A549 (cell line): ENCODE measurements around the gene KDR. TPM values are rescaled to one million over a fixed set of nuclear protein-coding genes. Genes with fewer than 3 reads are reported as not detected.

Experiments used
- ATAC-seq, 2 experiments: fragments of 200-7000 bp in 1 of 2; fragments of >200 bp in 1 of 2; cut with Nextera tagmentation in 1 of 2; cut with Tn5 transposase in 1 of 2; 3 replicates each; pipeline versions ENCODE4 v1.8.0 to v1.9.1; 2018 to 2020; ENCODE audit warnings: mild to moderate bottlenecking in 1 of 2, moderate library complexity in 1 of 2
- CTCF ChIA-PET: fragments of 300-600 bp; sonication (Branson Sonifier 250); formaldehyde crosslinking; extraction: SDS; loops from one replicate; lab custom pipeline; 2021; ENCODE audit warnings: antibody characterized with exemption, inconsistent platforms; lab: Yijun Ruan, JAX
- POLR2A ChIA-PET: fragments of 350-600 bp; formaldehyde crosslinking; extraction: SDS; loops from one replicate; lab custom pipeline; 2021; ENCODE audit warnings: antibody characterized with exemption, inconsistent platforms; lab: Yijun Ruan, JAX
- DNase-seq, 2 experiments: peaks; one replicate each; pipeline versions ENCODE4 v3.0.0 to v3.0.0-alpha.2; 2011 to 2016; ENCODE audit warnings: low read depth in 1 of 2, low spot score in 1 of 2
- FAIRE-seq: peaks from 2 replicates; lab custom pipeline; 2011; peaks lifted over from hg19 to GRCh38; lab: Jason Lieb, UNC
- H3K27ac ChIP-seq, 2 experiments: fragments of >200 bp; sonication (Bioruptor Twin); formaldehyde crosslinking; 3 replicates each; pipeline ENCODE4 v1.5.1; 2016 to 2017
- H3K4me1 ChIP-seq: fragments of >200 bp; sonication (Bioruptor Twin); formaldehyde crosslinking; 3 replicates; pipeline ENCODE4 v1.6.1; 2016
- H3K4me2 ChIP-seq: fragments of >200 bp; sonication (Bioruptor Twin); formaldehyde crosslinking; 3 replicates; pipeline ENCODE4 v1.6.1; 2016
- H3K4me3 ChIP-seq: fragments of >200 bp; sonication (Bioruptor Twin); formaldehyde crosslinking; 3 replicates; pipeline ENCODE4 v1.5.1; 2016
- H3K9me3 ChIP-seq: fragments of >200 bp; sonication (Bioruptor Twin); formaldehyde crosslinking; 3 replicates; pipeline ENCODE4 v1.6.1; 2016
- CBX2 ChIP-seq: fragments of 200-600 bp; sonication (generic); IDR thresholded peaks from 2 replicates; pipeline ENCODE4 v1.6.1; 2016; ENCODE audit warnings: low read depth, mild to moderate bottlenecking, borderline replicate concordance
- CBX8 ChIP-seq: fragments of 200-600 bp; sonication (generic); IDR thresholded peaks from 2 replicates; pipeline ENCODE4 v1.6.1; 2016
- CEBPB ChIP-seq, 2 experiments: fragments of >200 bp in 1 of 2; sonication (Bioruptor Twin) in 1 of 2; formaldehyde crosslinking in 1 of 2; IDR thresholded peaks; 2 replicates each; pipeline ENCODE4 v1.6.1; 2012 to 2016
- EHF ChIP-seq: fragments of 250-450 bp; sonication (Bioruptor Pico); IDR thresholded peaks from 2 replicates; pipeline ENCODE4 v1.5.0; 2020; ENCODE audit warnings: mild to moderate bottlenecking
- EP300 ChIP-seq, 2 experiments: fragments of >200 bp; sonication (Bioruptor Twin); formaldehyde crosslinking; IDR thresholded peaks; 2 replicates in 1 of 2; 3 replicates in 1 of 2; pipeline ENCODE4 v1.6.1; 2016 to 2017
- HDAC2 ChIP-seq: fragments of 200-600 bp; sonication (generic); IDR thresholded peaks from 2 replicates; pipeline ENCODE4 v1.6.1; 2016
- HEYL ChIP-seq: fragments of 250-450 bp; sonication (Bioruptor Pico); IDR thresholded peaks from 2 replicates; pipeline ENCODE4 v1.8.0; 2021; ENCODE audit warnings: mild to moderate bottlenecking, moderate library complexity
- HOXB13 ChIP-seq: fragments of 250-450 bp; sonication (Bioruptor Pico); IDR thresholded peaks from 2 replicates; pipeline ENCODE4 v1.5.0; 2020; ENCODE audit warnings: low read depth, mild to moderate bottlenecking, moderate library complexity
- HOXB5 ChIP-seq: fragments of 250-450 bp; sonication (Bioruptor Pico); IDR thresholded peaks from 2 replicates; pipeline ENCODE4 v1.5.0; 2020; ENCODE audit warnings: mild to moderate bottlenecking, moderate library complexity
- JUN ChIP-seq, 2 experiments: fragments of >200 bp; sonication (Bioruptor Twin); formaldehyde crosslinking; IDR thresholded peaks; 2 replicates in 1 of 2; 3 replicates in 1 of 2; pipeline ENCODE4 v1.6.1; 2016 to 2017
- PBX3 ChIP-seq: IDR thresholded peaks from 2 replicates; pipeline ENCODE4 v1.6.1; 2012
- PHF8 ChIP-seq: fragments of 200-600 bp; sonication (generic); IDR thresholded peaks from 2 replicates; pipeline ENCODE4 v1.6.1; 2016; ENCODE audit warnings: low read depth, mild to moderate bottlenecking, antibody characterized with exemption, moderate library complexity, borderline replicate concordance
- RNF2 ChIP-seq: fragments of 200-600 bp; sonication (generic); IDR thresholded peaks from 2 replicates; pipeline ENCODE4 v1.6.1; 2016; ENCODE audit warnings: low read depth, mild to moderate bottlenecking, antibody characterized with exemption, moderate library complexity, borderline replicate concordance
- SREBF2 ChIP-seq: fragments of 450-650 bp; IDR thresholded peaks from 2 replicates; pipeline ENCODE4 v1.6.1; 2014; ENCODE audit warnings: mild to moderate bottlenecking, moderate library complexity
- TFCP2L1 ChIP-seq: fragments of 250-450 bp; sonication (Bioruptor Pico); IDR thresholded peaks from 2 replicates; pipeline ENCODE4 v1.5.0; 2021; ENCODE audit warnings: mild to moderate bottlenecking
- TP53 ChIP-seq: fragments of 250-450 bp; sonication (Bioruptor Pico); IDR thresholded peaks from 2 replicates; pipeline ENCODE4 v1.5.0; 2021; ENCODE audit warnings: mild to moderate bottlenecking, moderate library complexity
- USF2 ChIP-seq: fragments of 450-650 bp; IDR thresholded peaks from 2 replicates; pipeline ENCODE4 v1.6.1; 2014; ENCODE audit warnings: antibody characterized with exemption
- ZC3H11A ChIP-seq: fragments of 450-650 bp; IDR thresholded peaks from 2 replicates; pipeline ENCODE4 v1.6.1; 2014; ENCODE audit warnings: antibody characterized with exemption, mild to moderate bottlenecking
- WGBS: methylation state at CpG from one replicate; pipeline ENCODE4 v1.1.6; 2017; ENCODE audit errors: missing lambda C conversion rate; 5-methylcytosine and 5-hydroxymethylcytosine counted together
- polyA plus RNA-seq, 4 experiments: library from polyadenylated mRNA; depleted of rRNA in 3 of 4; stranded (reverse); fragments of >200 nt; fragmentation: RNase III in 1 of 4; extraction: RNeasy Plus Mini Kit Qiagen cat#74134 plus additional on column Dnase treatment in 1 of 4; gene quantifications; 2 replicates in 3 of 4; 3 replicates in 1 of 4; pipeline ENCODE4 v1.2.3, GENCODE V29; 2011 to 2017
- TF ChIP-seq, protein P1 (sequence below): fragments of >200 bp; sonication (Bioruptor Twin); formaldehyde crosslinking; IDR thresholded peaks from 2 replicates; pipeline ENCODE4 v1.6.1; 2016

The KDR gene
- polyA plus RNA-seq, 2 of the 4 experiments (the other 2 are of a cell fraction), result not detected

DNA sequence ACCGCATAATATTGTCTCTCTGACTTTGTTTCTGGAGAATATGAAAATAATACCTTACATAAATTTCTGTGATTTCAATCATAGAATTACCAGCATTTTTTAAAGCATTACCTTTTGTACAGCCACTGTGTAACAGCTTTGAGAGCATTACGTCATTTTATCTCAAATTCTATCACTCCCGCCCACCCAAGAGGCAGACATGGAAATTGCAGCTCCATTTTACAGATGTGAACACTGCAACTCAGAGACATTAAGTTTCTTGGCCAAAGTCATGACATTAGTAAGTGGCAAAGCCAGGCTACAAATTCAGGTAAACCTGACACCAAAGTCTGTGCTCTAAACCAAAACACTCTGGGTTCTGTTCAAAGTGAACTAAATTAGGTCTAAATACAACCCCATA lies 33.6 kb upstream of the KDR start:
- H3K4me1 ChIP-seq, result no peaks in the 10 kb centered on the region
- 29% methylated on average over 3 of the region's 3 CpGs for WGBS
- no peak for TF ChIP-seq ZC3H11A
- TF ChIP-seq TFCP2L1 (CRISPR knock-in tag), result no peak
- no peak for ATAC-seq
- DNase-seq, result no peak
- no peaks in the 10 kb centered on the region for H3K9me3 ChIP-seq
- no peak overlapping the region for H3K4me2 ChIP-seq
- POLR2A ChIA-PET, result interaction anchor here (0.7 kb wide), 1 partner anchor 735 kb away, joined by 3 read pairs; no protein-coding TSS in a partner anchor
- no peak for FAIRE-seq
- CTCF ChIA-PET, result no interaction called here
- H3K4me3 ChIP-seq, result no peak overlapping the region
- no peak overlapping the region for H3K27ac ChIP-seq

- Histone ChIP-seq H3K4me2 (no peak overlapping the region), H3K9me3 (no peaks in the 10 kb centered on the region), H3K4me3 (no peak overlapping the region), H3K27ac (no peak overlapping the region), H3K4me1 (no peaks in the 10 kb centered on the region)
- POLR2A ChIA-PET, result no interaction called here
- no peak for TF ChIP-seq SREBF2
- TF ChIP-seq JUN (IDR thresholded peaks at IDR 0.05), result no peak
- no peak for TF ChIP-seq CEBPB (IDR thresholded peaks at IDR 0.05)
- no peak for TF ChIP-seq HOXB5 (CRISPR knock-in tag)
- no peak for TF ChIP-seq CBX2
- TF ChIP-seq PBX3, result no peak
- TF ChIP-seq HDAC2, result no peak
- TF ChIP-seq USF2, result no peak
- no peak for TF ChIP-seq EP300 (IDR thresholded peaks at IDR 0.05)
- no peak for TF ChIP-seq TP53 (CRISPR knock-in tag)
- CTCF ChIA-PET, result no interaction called here
- DNase-seq (no peak), FAIRE-seq (no peak), ATAC-seq (no peak)
- 72% methylated on average over 36 of the region's 45 CpGs for WGBS
Measured at GRCh38 chr4:55157559-55158277, 32.3 kb upstream of the KDR start.

DNA sequence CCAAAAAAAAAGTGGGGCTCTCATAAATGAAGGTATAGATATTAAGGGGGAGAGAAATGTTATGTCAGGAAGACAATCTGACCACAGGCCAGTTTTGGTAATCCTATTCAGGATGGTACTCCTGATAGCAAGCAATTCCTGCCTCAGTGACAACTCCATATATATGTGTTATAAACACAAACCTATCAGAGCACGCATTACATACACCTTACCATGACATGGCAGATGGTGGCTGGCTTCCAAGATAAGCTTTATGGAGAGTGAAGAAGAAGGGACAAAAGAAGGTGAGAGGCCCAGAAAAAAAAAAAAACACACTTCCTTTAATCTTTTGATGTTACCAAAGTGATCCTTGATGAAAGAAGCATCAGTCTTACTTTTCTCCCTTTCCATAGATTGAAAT lies 29.5 kb upstream of the KDR start:
- POLR2A ChIA-PET, result no interaction called here
- FAIRE-seq (no peak), ATAC-seq (no peak)

More for the DNA sequence above, 29.5 kb upstream of the KDR start:
- DNase-seq, result no peak
- Histone ChIP-seq H3K9me3 (no peaks in the 10 kb centered on the region), H3K27ac (no peak overlapping the region), H3K4me1 (no peaks in the 10 kb centered on the region), H3K4me2 (no peak overlapping the region), H3K4me3 (no peak overlapping the region)
- no peak for TF ChIP-seq EHF (CRISPR knock-in tag)
- TF ChIP-seq, protein P1, sequence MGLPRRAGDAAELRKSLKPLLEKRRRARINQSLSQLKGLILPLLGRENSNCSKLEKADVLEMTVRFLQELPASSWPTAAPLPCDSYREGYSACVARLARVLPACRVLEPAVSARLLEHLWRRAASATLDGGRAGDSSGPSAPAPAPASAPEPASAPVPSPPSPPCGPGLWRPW, result no peak
- TF ChIP-seq ZC3H11A, result no peak
- TF ChIP-seq HOXB13 (CRISPR knock-in tag), result no peak
- no peak for TF ChIP-seq USF2
- TF ChIP-seq RNF2, result no peak
- TF ChIP-seq CBX8, result no peak
- no peak for TF ChIP-seq PHF8
- no peak for TF ChIP-seq HEYL (CRISPR knock-in tag)
- WGBS, result 9% methylated on average over 1 of the region's 1 CpG
- CTCF ChIA-PET, result interaction anchor here (0.7 kb wide), 1 partner anchor 894 kb away, joined by 3 read pairs; no protein-coding TSS in a partner anchor
